OCI-LY1 (cell line): ENCODE results near the gene SDCCAG8.

Source experiments
- H2AFZ ChIP-seq: fragments of 200-600 bp; sonication (generic), shearing (Covaris generic); 2 replicates; pipeline ENCODE4 v1.6.0; 2014; ENCODE audit warnings: antibody characterized with exemption, mild to moderate bottlenecking, low read length
- H3F3A ChIP-seq: fragments of 200-600 bp; sonication (generic), shearing (Covaris generic); 2 replicates; pipeline ENCODE4 v1.6.0; 2014; ENCODE audit warnings: mild to moderate bottlenecking, antibody characterized with exemption, low read length, moderate library complexity; ENCODE audit not compliant: insufficient read depth
- H3K27ac ChIP-seq: fragments of 200-600 bp; sonication (generic); 2 replicates; pipeline ENCODE4 v1.5.1; 2014; ENCODE audit warnings: low read length, mixed run types, mild to moderate bottlenecking, low read depth; ENCODE audit not compliant: poor library complexity, severe bottlenecking
- H3K27me3 ChIP-seq: fragments of 200-600 bp; sonication (generic); 2 replicates; pipeline ENCODE4 v1.6.0; 2014; ENCODE audit warnings: antibody characterized with exemption, mild to moderate bottlenecking, low read length, moderate library complexity; ENCODE audit not compliant: insufficient read depth
- H3K36me3 ChIP-seq: fragments of 200-600 bp; sonication (generic); 2 replicates; pipeline ENCODE4 v1.6.1; 2014; ENCODE audit warnings: mild to moderate bottlenecking, antibody characterized with exemption, low read length, moderate library complexity, mixed read lengths; ENCODE audit not compliant: insufficient read depth
- H3K4me1 ChIP-seq: fragments of 200-600 bp; sonication (generic); 2 replicates; pipeline ENCODE4 v1.5.1; 2014; ENCODE audit warnings: mild to moderate bottlenecking, low read length, moderate library complexity; ENCODE audit not compliant: insufficient read depth, severe bottlenecking
- H3K4me2 ChIP-seq: fragments of 200-600 bp; sonication (generic), shearing (Covaris generic); 2 replicates; pipeline ENCODE4 v1.6.1; 2014; ENCODE audit warnings: low read length
- H3K4me3 ChIP-seq: fragments of 200-600 bp; sonication (generic); 2 replicates; pipeline ENCODE4 v1.5.1; 2014; ENCODE audit warnings: low read length, low read depth, mild to moderate bottlenecking, mixed read lengths; ENCODE audit not compliant: poor library complexity, severe bottlenecking
- H3K79me2 ChIP-seq: fragments of 200-600 bp; shearing (Covaris generic); 2 replicates; pipeline ENCODE4 v1.6.1; 2016; ENCODE audit warnings: mixed run types, low read length, mixed read lengths; ENCODE audit not compliant: insufficient read depth
- H3K9ac ChIP-seq: fragments of 200-600 bp; sonication (generic), shearing (Covaris generic); 2 replicates; pipeline ENCODE4 v1.6.1; 2014; ENCODE audit warnings: mild to moderate bottlenecking, low read length, mixed read lengths
- H3K9me2 ChIP-seq: fragments of 200-600 bp; sonication (generic), shearing (Covaris generic); 2 replicates; pipeline ENCODE4 v1.6.1; 2014; ENCODE audit warnings: low read depth, mild to moderate bottlenecking, low read length, mixed read lengths
- H3K9me3 ChIP-seq: fragments of 200-600 bp; shearing (Covaris generic); 2 replicates; pipeline ENCODE4 v1.6.1; 2014; ENCODE audit warnings: low read length, mixed read lengths
- H4K20me1 ChIP-seq: fragments of 200-600 bp; sonication (generic), shearing (Covaris generic); 2 replicates; pipeline ENCODE4 v1.6.0; 2016; ENCODE audit warnings: mild to moderate bottlenecking, low read length; ENCODE audit not compliant: insufficient read depth
- EZH2 ChIP-seq: fragments of 200-600 bp; sonication (generic), shearing (Covaris generic); IDR thresholded peaks from 2 replicates; pipeline ENCODE4 v1.8.0; 2017; ENCODE audit warnings: borderline replicate concordance, mixed run types, mild to moderate bottlenecking, antibody characterized with exemption, low read length, moderate library complexity, mixed read lengths
- TF ChIP-seq, protein P1 (sequence below): fragments of 200-600 bp; sonication (generic), shearing (Covaris generic); IDR thresholded peaks from 2 replicates; pipeline ENCODE4 v1.5.1; 2017; ENCODE audit warnings: mild to moderate bottlenecking, antibody characterized with exemption, low read length, moderate library complexity, mixed read lengths

Gene SDCCAG8

DNA sequence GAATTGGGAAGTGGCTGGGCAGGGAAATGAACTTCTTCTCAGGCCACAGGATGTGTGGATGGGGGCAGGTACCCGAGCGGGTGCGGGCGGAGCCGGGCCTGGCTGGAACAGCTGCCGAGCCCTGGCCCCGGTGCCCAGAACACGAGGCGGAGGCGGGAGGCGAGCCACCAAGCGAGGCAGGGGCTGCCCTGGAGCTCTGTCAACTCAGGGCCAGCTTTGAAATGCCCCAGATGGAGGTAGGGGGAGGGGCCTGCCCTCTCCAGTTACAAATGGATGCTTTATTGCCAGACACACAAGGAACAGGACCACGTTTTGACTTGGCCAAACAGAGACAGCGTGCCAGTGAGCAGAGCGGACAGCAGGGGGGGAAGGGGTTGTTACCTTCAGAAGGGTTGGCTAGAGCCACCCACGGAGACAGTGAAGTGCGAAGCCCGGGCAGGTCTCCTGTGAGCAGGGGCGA lies 240.4 kb downstream of the SDCCAG8 start:
- no peaks in the 10 kb centered on the region for H3F3A ChIP-seq
- H3K9me3 ChIP-seq: no peaks in the 10 kb centered on the region
- no peak overlapping the region for H3K9ac ChIP-seq
- no peaks in the 10 kb centered on the region for H3K4me1 ChIP-seq
- H3K36me3 ChIP-seq: no peaks in the 10 kb centered on the region
- TF ChIP-seq, protein P1, sequence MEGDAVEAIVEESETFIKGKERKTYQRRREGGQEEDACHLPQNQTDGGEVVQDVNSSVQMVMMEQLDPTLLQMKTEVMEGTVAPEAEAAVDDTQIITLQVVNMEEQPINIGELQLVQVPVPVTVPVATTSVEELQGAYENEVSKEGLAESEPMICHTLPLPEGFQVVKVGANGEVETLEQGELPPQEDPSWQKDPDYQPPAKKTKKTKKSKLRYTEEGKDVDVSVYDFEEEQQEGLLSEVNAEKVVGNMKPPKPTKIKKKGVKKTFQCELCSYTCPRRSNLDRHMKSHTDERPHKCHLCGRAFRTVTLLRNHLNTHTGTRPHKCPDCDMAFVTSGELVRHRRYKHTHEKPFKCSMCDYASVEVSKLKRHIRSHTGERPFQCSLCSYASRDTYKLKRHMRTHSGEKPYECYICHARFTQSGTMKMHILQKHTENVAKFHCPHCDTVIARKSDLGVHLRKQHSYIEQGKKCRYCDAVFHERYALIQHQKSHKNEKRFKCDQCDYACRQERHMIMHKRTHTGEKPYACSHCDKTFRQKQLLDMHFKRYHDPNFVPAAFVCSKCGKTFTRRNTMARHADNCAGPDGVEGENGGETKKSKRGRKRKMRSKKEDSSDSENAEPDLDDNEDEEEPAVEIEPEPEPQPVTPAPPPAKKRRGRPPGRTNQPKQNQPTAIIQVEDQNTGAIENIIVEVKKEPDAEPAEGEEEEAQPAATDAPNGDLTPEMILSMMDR: no peak
- TF ChIP-seq EZH2: no peak
- no peaks in the 10 kb centered on the region for H3K79me2 ChIP-seq
- no peaks in the 10 kb centered on the region for H4K20me1 ChIP-seq
- H2AFZ ChIP-seq: no peak overlapping the region
- H3K4me2 ChIP-seq: no peak overlapping the region
- H3K9me2 ChIP-seq: no peaks in the 10 kb centered on the region
- H3K27me3 ChIP-seq: no peaks in the 10 kb centered on the region
- no peak overlapping the region for H3K27ac ChIP-seq
- H3K4me3 ChIP-seq: no peak overlapping the region

DNA sequence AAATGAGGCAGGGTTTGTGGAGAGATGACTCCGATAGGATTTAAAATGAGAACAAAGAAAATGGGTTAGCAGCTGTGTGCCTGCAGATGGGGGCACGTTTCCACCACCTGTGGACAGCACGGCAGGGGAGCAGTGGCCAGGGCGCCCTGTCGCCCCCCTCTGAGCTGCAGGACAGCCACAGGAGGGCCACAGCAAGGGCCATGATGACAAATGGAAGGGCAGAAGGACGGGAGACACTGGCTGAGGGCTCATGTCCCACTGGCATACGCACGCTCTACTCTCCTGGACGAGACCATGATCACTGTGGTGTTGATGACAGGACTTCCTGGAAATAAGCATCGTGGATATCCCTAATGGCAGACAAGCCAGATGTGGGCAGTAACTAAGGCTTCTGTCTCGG lies 241.0 kb downstream of the SDCCAG8 start:
- no peaks in the 10 kb centered on the region for H4K20me1 ChIP-seq
- no peaks in the 10 kb centered on the region for H3K27me3 ChIP-seq
- H3K27ac ChIP-seq: no peak overlapping the region
- no peaks in the 10 kb centered on the region for H3K9me2 ChIP-seq
- H2AFZ ChIP-seq: no peak overlapping the region
- H3K4me1 ChIP-seq: no peaks in the 10 kb centered on the region
- no peaks in the 10 kb centered on the region for H3K79me2 ChIP-seq
- no peaks in the 10 kb centered on the region for H3F3A ChIP-seq
- H3K4me2 ChIP-seq: no peak overlapping the region
- H3K9ac ChIP-seq: no peak overlapping the region
- TF ChIP-seq EZH2: no peak
- TF ChIP-seq, protein P1: no peak
- no peak overlapping the region for H3K4me3 ChIP-seq
- H3K36me3 ChIP-seq: no peaks in the 10 kb centered on the region
- no peaks in the 10 kb centered on the region for H3K9me3 ChIP-seq

DNA sequence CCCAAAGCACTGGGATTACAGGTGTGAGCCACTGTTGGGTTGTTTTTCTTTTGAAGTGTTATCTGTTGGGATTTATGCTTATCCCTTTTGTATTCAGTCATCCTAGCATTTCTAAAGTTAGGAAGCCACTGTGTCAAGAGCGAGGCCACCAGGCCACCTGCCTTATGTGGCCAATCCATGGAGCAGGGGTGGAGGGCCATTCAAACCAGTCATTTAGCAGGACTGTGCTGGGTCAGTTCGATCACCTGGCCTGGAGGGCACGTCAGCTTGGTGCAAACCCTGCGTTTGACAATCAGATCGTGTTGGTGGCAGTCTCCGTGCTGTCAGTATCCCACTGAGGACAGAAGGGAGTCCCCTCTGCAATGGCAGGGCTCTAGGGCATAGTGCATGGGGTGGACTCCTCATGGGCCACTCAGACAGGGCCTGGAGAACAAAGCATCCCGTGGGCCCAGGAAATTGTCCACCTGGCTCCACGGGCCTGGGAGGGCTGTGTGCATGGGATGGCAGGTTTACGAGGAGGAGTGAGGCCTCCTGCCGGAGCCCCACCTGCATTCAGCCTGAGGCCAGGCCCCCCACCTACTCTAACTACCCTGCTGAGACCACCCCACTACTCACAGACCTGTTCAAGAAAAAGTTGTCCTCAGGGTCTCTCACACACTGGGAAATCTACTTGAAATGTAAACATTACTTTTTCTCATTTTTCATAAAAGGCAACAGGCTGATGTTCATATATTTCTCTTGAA lies 242.3 kb downstream of the SDCCAG8 start:
- H3K79me2 ChIP-seq: no peaks in the 10 kb centered on the region
- H3K4me3 ChIP-seq: no peak overlapping the region
- no peaks in the 10 kb centered on the region for H3K9me2 ChIP-seq
- no peak overlapping the region for H3K4me2 ChIP-seq
- H3K9me3 ChIP-seq: no peaks in the 10 kb centered on the region
- no peaks in the 10 kb centered on the region for H4K20me1 ChIP-seq
- H3F3A ChIP-seq: no peaks in the 10 kb centered on the region
- H3K9ac ChIP-seq: no peak overlapping the region
- no peaks in the 10 kb centered on the region for H3K36me3 ChIP-seq
- H3K27ac ChIP-seq: no peak overlapping the region
- H3K4me1 ChIP-seq: no peaks in the 10 kb centered on the region
- no peak overlapping the region for H2AFZ ChIP-seq
- no peaks in the 10 kb centered on the region for H3K27me3 ChIP-seq
- TF ChIP-seq, protein P1: no peak
- no peak for TF ChIP-seq EZH2
